ENCODE data around the gene CEACAM6.

DNA sequence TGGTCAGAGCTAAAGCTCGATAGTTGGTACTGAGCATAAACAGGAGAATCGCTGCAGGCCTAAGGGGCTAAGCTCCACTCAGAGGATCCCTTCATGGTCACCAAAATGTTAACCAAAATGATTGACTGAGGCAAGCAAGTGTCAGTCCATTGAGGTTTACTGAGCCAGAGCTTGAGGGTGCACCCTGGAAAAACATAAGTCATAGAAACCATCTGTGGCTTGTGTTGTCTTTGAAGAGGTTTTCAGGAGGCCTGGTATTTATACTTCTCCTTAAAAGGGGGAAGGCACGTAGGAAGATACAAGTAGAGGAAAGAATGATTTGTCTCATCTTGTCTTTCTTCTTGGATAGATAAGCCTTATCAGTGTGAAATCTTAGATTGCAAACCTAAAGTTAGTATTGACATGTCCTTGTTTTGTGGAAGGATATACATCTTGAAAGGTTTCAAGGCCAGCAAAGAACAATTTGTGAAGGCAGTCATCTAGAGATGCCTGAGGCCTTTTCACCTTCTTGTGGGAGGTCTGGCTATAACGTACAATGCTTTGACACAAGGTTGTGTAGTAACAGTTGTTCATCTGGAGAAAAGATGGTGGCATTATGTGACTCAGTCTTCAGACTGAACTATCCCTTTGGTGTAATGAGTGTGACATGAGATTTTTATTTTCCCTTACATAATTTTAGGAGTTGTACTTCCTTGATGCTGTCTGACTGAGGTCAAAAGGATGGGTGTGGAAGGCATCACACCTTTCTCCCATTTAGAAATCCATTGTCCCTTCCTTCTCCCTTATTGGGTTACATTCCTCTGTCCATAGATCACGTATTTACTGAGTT, 14.7 kb upstream of the CEACAM6 start:
- no peak for TF ChIP-seq POLR2AphosphoS5 (IDR thresholded peaks at IDR 0.05)
- TF ChIP-seq, protein P1, sequence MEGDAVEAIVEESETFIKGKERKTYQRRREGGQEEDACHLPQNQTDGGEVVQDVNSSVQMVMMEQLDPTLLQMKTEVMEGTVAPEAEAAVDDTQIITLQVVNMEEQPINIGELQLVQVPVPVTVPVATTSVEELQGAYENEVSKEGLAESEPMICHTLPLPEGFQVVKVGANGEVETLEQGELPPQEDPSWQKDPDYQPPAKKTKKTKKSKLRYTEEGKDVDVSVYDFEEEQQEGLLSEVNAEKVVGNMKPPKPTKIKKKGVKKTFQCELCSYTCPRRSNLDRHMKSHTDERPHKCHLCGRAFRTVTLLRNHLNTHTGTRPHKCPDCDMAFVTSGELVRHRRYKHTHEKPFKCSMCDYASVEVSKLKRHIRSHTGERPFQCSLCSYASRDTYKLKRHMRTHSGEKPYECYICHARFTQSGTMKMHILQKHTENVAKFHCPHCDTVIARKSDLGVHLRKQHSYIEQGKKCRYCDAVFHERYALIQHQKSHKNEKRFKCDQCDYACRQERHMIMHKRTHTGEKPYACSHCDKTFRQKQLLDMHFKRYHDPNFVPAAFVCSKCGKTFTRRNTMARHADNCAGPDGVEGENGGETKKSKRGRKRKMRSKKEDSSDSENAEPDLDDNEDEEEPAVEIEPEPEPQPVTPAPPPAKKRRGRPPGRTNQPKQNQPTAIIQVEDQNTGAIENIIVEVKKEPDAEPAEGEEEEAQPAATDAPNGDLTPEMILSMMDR (IDR thresholded peaks at IDR 0.05): no peak
